ENCODE data around the gene DENND11.

DENND11 gene

DNA sequence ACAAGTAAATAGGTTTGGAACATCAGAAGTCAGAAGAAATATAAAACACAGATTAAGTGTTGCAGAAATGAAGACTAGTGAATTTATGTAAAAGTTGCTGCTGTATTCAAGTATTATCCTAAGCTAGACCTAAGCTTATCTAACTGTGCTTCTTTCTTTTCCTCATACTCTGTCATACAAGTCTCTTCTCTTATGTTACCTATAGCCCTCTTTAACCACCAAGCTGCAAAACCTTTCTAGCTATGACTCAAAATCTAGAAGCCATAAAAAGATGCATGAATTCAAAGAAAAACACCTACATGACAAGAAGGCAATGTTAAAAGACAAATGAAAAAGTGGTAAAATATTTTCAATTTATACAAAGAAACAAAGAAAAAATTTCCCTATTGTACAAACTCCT, 23.0 kb downstream of the DENND11 start:
- no peak for DNase-seq (ENCODE audit: low read depth, low spot score)

GRCh38 chr7:141676618-141677017, 25.3 kb downstream of the DENND11 start:
- no peak for DNase-seq (ENCODE audit: low read depth, low spot score)

DNA sequence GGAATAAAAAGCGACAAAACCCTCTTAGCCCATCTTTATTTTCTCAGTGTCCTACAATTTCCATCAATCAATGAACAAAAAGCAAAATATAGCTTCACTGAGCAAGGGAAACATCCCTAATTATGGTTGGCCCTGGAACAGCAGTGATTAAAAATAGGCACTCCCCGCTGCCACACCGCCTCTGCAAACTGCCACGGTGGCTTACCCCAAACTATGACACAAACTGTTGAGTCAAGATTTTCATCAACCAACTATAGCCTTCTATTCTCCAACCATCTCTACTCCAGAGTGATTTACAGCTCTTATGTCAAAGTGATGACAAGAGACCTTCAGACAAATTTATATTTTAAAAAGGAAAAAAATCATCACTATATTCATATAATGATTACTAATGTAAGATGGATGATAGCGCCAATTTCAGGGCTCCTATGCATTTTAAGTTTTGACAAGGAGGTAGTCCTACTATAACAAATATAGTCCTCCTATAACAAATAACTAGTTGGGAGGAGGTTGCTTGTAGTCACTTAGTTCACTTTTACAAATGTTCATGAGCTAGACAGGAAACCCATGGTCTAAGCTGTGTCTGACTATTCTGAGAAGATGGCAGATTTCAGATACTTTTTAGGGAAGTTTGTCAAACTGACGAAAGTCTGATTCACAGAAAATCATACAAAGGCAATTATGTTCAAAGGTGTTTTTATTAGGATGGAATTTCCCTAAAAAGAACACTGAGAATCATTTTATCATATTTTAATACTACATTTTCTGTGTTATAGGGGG, 26.3 kb downstream of the DENND11 start:
- DNase-seq (ENCODE audit: low read depth, low spot score): no peak

- no peak for DNase-seq (ENCODE audit: low read depth, low spot score)
Observed at GRCh38 chr7:141674702-141675101, 27.3 kb downstream of the DENND11 start.

- DNase-seq (ENCODE audit: low read depth, low spot score): no peak
Observed at GRCh38 chr7:141674171-141674671, 27.7 kb downstream of the DENND11 start.

- DNase-seq (ENCODE audit: low read depth, low spot score): no peak
Observed at GRCh38 chr7:141673346-141673745, 28.6 kb downstream of the DENND11 start.

DNA sequence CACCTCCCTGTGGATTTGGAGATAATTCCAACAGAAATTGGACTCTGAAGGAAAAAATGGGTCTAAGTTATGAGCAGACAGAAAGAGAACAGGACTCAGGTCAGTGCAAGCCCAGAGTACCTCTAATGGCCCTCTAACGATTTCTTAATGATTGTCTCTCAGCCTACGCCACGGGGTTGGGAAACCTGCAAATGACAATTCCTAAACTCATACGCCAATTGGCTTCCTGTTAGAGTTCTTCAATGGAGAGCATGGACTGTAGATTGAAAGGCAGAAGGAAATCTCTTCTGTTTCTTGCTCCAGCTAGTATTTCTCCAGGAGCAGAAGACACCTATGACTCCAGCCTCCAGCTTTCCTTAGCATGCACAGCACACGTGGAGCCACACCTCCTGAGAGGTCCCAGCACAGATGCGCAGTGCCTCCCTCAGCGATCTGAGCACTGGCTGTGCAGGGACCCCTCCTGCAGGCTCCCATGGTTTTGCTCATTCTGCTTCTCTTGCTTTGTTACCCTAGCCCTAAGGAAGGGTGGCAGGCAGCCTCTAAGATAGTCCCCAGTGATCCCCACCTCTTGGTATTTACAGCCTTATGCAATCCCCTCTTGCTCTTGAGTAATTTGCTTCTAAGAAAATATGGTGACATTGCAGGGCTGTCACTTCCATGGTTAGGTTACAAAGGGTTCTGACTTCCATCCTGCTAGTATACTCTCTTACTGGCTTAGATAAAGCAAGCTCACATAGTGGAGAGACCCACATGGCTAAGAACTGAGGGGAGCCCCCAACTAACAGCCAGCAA, 30.1 kb downstream of the DENND11 start:
- no peak for DNase-seq (ENCODE audit: low read depth, low spot score)

- no peak for DNase-seq (ENCODE audit: low read depth, low spot score)
Observed at GRCh38 chr7:141668853-141669252, 33.1 kb downstream of the DENND11 start.

DNA sequence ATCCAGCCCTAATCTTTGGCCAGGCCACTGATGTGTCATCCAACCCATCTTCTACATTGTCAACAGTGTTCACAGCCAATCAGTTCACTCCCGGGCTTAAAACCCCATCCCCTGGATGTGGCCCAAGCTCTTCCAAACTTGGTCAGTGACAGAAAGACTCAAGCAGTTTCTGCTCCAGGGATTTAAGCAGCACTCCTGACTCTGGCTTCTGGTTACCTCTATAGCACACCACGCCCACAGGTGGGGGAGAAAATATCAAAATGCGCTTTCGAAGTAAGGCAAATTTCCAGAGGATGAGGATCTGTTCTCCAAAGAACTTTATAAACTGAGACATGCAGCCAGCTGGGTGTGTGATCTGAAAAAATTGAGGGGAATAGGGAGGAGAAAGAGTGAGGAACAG, 35.9 kb downstream of the DENND11 start:
- DNase-seq (ENCODE audit: low read depth, low spot score): no peak

GRCh38 chr7:141665208-141666035, 36.5 kb downstream of the DENND11 start:
- DNase-seq (ENCODE audit: low read depth, low spot score): no peak

DNA sequence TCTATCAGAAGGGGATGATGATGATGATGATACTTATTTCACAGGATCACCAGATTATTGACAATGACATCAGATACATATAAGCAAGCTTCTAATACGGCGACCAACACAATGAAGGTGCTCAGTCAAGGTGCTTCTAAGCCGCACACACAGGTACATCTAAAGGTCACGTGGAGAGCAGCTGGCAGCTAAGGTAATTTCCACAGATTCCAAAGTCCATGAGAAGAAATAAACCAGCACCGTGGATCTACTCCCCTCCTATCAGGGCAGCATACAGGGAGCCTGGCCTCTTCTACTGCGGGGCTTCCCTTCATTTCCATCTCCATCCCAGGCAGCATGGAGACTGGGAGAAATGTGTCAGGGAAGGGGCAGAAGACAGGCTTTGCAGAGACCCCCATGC, 37.5 kb downstream of the DENND11 start:
- no peak for DNase-seq (ENCODE audit: low read depth, low spot score)

GRCh38 chr7:141663081-141663849, 38.7 kb downstream of the DENND11 start:
- DNase-seq (ENCODE audit: low read depth, low spot score): no peak

GRCh38 chr7:141660259-141660658, 41.7 kb downstream of the DENND11 start:
- DNase-seq (ENCODE audit: low read depth, low spot score): no peak

- no peak for DNase-seq (ENCODE audit: low read depth, low spot score)
Observed at GRCh38 chr7:141659501-141659900, 42.5 kb downstream of the DENND11 start.

DNA sequence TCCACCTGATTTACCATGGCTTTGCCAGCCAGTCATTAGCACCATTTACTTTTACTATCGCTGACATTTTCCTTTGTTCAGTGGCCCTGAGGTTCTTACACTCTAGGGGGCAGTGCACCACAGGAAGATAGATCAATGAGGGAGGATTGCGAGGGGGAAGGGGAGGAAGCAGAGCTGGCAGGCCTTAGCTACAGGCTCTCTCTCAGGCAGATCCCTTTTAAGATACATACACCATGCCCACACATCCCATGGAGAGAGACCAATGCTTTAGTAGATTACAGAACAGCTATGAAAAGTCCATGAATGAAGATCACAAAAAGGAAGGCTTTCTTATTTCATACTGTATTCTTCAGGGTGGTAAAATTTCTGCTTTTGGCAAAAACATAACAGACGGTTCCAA, 47.4 kb downstream of the DENND11 start:
- peak; percentile 28 for DNase-seq (ENCODE audit: low read depth, low spot score)

DNA sequence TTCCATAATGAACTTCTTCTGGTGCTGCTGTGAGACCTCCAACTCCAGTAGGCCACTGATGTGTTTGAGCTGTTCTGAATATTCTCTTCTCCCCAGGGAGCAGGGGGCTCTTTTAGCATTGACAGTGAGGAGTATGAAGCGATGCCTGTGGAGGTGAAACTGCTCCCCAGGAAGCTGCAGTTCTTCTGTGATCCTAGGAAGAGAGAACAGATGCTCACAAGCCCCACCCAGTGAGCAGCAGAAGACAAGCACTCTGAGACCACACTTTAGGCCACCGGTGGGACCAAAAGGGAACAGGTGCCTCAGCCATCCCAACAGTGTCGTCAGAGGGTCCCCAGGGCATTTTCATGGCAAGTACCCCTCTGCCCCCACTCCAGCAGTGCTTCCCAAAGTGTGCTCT, 49.3 kb downstream of the DENND11 start:
- DNase-seq (ENCODE audit: low read depth, low spot score): no peak
